AG04449 (cell line): ENCODE measurements around the gene SRCAP.
A peak's percentile ranks its signal among the peaks of the same experiment; 100 is the strongest.

Experiments
- CTCF ChIA-PET: fragments of 350-600 bp; formaldehyde crosslinking; extraction: SDS; loops from one replicate; lab custom pipeline; 2021; ENCODE audit warnings: antibody characterized with exemption; lab: Yijun Ruan, JAX
- POLR2A ChIA-PET: fragments of 400-600, 350-600 bp; formaldehyde crosslinking; extraction: SDS; loops from one replicate; lab custom pipeline; 2020; ENCODE audit warnings: antibody characterized with exemption, inconsistent platforms; lab: Yijun Ruan, JAX
- DNase-seq: peaks from one replicate; pipeline ENCODE4 v3.0.0-alpha.2; 2010; ENCODE audit warnings: low read depth, low spot score
- H3K4me3 ChIP-seq: 2 replicates; pipeline ENCODE4 v1.5.1; 2011; ENCODE audit warnings: low read depth, mild to moderate bottlenecking, control low read depth, low read length
- CTCF ChIP-seq: IDR thresholded peaks from one replicate; pipeline ENCODE4 v1.5.1; 2011; ENCODE audit warnings: mild to moderate bottlenecking, moderate library complexity, low read length, control low read depth, inconsistent platforms; ENCODE audit not compliant: insufficient read depth; ENCODE audit errors: missing control alignments

The SRCAP gene

GRCh38 chr16:30747331-30747730, 48.4 kb downstream of the SRCAP start:
- no peak for TF ChIP-seq CTCF
- CTCF ChIA-PET, result interaction anchor here (0.6 to 1.4 kb wide), 2 partner anchors 14 to 20 kb away, joined by 3 read pairs; no protein-coding TSS in a partner anchor
- no peak for DNase-seq
- POLR2A ChIA-PET, result interaction anchor here (0.7 to 1.8 kb wide), 8 partner anchors 10 to 50 kb away, joined by 3 to 10 read pairs (median 3); partner anchors contain the start of gene ZNF629
- H3K4me3 ChIP-seq, result no peak overlapping the region

- H3K4me3 ChIP-seq, result peak within 1 kb of the TSS; percentile 91
- ChIA-PET POLR2A (interaction anchor here (0.6 to 1.8 kb wide), 10 partner anchors 9 to 50 kb away, joined by 3 to 10 read pairs (median 3); partner anchors contain the start of gene ZNF629), CTCF (interaction anchor here (0.9 to 1.4 kb wide), 3 partner anchors 19 to 67 kb away, joined by 3 read pairs; no protein-coding TSS in a partner anchor)
- DNase-seq, result peak; percentile 89
- TF ChIP-seq CTCF, result no peak
These were observed 49.0 kb downstream of the SRCAP start, which contains the start of gene PHKG2 for GRCh38 chr16:30747799-30748633. PHKG2 (plus strand) TSS chr16:30748425; CDS start chr16:30748821, 396 bp downstream.

- POLR2A ChIA-PET, result interaction anchor here (0.6 to 1.8 kb wide), 6 partner anchors 11 to 35 kb away, joined by 3 to 10 read pairs (median 4); no protein-coding TSS in a partner anchor
- no peak for TF ChIP-seq CTCF
- DNase-seq, result no peak
- peak overlapping the region; percentile 91 for H3K4me3 ChIP-seq
- CTCF ChIA-PET, result interaction anchor here (0.9 kb wide), 2 partner anchors 55 to 66 kb away, joined by 3 read pairs; no protein-coding TSS in a partner anchor
These were observed 49.9 kb downstream of the SRCAP start for GRCh38 chr16:30748634-30749445.

GRCh38 chr16:30750201-30750600, 51.2 kb downstream of the SRCAP start:
- CTCF ChIA-PET, result no interaction called here
- POLR2A ChIA-PET, result no interaction called here
- TF ChIP-seq CTCF, result no peak

GRCh38 chr16:30750876-30751465, 52.0 kb downstream of the SRCAP start:
- ChIA-PET POLR2A (no interaction called here), CTCF (no interaction called here)
- no peak overlapping the region for H3K4me3 ChIP-seq
- no peak for DNase-seq
- no peak for TF ChIP-seq CTCF

More at GRCh38 chr16:30750201-30750600, 51.2 kb downstream of the SRCAP start:
- H3K4me3 ChIP-seq, result no peak overlapping the region
- DNase-seq, result no peak
